Measurements from ENCODE around the gene FAM3C. TPM values are rescaled to one million over a fixed set of nuclear protein-coding genes. Genes with fewer than 3 reads are reported as not detected.
"Not testable (repeated sequence)": the region's sequence is repeated elsewhere in the genome, so short reads cannot be mapped to it uniquely, and the experiment has no call there.

FAM3C gene
- polyA plus RNA-seq, 1 donor from 2014 or later: 61.8 TPM

DNA sequence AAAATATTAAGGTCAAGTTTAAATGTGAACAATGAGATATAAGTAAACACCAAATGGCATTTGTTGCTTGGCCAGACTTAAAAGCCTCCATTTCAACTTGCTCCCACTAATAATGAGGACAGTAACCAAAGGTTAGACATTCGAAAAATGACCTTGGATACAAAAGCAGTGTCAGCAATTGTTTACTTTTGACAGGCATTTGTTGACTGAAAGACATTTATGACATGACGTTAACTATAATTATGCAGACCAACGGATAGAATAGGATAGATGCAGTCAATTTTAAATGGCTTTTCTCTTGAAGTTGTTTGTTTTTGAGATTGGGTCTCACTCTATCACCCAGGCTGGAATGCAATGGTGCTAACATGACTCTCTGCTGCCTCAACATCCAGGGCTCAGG lies 73.6 kb downstream of the FAM3C start:
- Histone ChIP-seq H3K4me3 (ENCODE audit: low read length) (no peak overlapping the region), H3K27me3 (ENCODE audit: insufficient read depth, low read depth, low read length) (no peaks in the 10 kb centered on the region), H3K9ac (ENCODE audit: low read length) (no peak overlapping the region), H3K4me2 (ENCODE audit: low read length) (no peak overlapping the region), H2AFZ (ENCODE audit: low read depth, low read length) (no peak overlapping the region), H3K9me3 (ENCODE audit: low read length) (no peaks in the 10 kb centered on the region), H3F3A (ENCODE audit: insufficient read depth, low read length, poor library complexity, severe bottlenecking) (no peaks in the 10 kb centered on the region), H3K79me2 (replicated peaks; ENCODE audit: insufficient read depth, low read length) (no peaks in the 10 kb centered on the region), H3K9me2 (ENCODE audit: insufficient read depth, low read length) (no peaks in the 10 kb centered on the region), H3K36me3 (ENCODE audit: insufficient read depth, low read length) (no peaks in the 10 kb centered on the region), H4K20me1 (ENCODE audit: insufficient read depth) (no peaks in the 10 kb centered on the region), H3K27ac (ENCODE audit: low read length) (no peak overlapping the region)
- TF ChIP-seq EZH2 (IDR thresholded peaks at IDR 0.05; ENCODE audit: borderline replicate concordance, insufficient read depth, low read length, poor library complexity, severe bottlenecking) (no peak), SMC3 (conservative IDR thresholded peaks at IDR 0.05; ENCODE audit: poor library complexity) (no peak), RAD21 (conservative IDR thresholded peaks at IDR 0.05) (no peak), TAF1 (IDR thresholded peaks at IDR 0.05; ENCODE audit: low read depth) (no peak), POLR2AphosphoS5 (IDR thresholded peaks at IDR 0.05) (no peak), MXI1 (conservative IDR thresholded peaks at IDR 0.05; ENCODE audit: poor library complexity, severe bottlenecking) (no peak), EP300 (conservative IDR thresholded peaks at IDR 0.05; ENCODE audit: poor library complexity, severe bottlenecking) (no peak)
- TF ChIP-seq, protein P1, sequence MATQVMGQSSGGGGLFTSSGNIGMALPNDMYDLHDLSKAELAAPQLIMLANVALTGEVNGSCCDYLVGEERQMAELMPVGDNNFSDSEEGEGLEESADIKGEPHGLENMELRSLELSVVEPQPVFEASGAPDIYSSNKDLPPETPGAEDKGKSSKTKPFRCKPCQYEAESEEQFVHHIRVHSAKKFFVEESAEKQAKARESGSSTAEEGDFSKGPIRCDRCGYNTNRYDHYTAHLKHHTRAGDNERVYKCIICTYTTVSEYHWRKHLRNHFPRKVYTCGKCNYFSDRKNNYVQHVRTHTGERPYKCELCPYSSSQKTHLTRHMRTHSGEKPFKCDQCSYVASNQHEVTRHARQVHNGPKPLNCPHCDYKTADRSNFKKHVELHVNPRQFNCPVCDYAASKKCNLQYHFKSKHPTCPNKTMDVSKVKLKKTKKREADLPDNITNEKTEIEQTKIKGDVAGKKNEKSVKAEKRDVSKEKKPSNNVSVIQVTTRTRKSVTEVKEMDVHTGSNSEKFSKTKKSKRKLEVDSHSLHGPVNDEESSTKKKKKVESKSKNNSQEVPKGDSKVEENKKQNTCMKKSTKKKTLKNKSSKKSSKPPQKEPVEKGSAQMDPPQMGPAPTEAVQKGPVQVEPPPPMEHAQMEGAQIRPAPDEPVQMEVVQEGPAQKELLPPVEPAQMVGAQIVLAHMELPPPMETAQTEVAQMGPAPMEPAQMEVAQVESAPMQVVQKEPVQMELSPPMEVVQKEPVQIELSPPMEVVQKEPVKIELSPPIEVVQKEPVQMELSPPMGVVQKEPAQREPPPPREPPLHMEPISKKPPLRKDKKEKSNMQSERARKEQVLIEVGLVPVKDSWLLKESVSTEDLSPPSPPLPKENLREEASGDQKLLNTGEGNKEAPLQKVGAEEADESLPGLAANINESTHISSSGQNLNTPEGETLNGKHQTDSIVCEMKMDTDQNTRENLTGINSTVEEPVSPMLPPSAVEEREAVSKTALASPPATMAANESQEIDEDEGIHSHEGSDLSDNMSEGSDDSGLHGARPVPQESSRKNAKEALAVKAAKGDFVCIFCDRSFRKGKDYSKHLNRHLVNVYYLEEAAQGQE (IDR thresholded peaks at IDR 0.05; ENCODE audit: borderline replicate concordance): no peak
- TF ChIP-seq, protein P2, sequence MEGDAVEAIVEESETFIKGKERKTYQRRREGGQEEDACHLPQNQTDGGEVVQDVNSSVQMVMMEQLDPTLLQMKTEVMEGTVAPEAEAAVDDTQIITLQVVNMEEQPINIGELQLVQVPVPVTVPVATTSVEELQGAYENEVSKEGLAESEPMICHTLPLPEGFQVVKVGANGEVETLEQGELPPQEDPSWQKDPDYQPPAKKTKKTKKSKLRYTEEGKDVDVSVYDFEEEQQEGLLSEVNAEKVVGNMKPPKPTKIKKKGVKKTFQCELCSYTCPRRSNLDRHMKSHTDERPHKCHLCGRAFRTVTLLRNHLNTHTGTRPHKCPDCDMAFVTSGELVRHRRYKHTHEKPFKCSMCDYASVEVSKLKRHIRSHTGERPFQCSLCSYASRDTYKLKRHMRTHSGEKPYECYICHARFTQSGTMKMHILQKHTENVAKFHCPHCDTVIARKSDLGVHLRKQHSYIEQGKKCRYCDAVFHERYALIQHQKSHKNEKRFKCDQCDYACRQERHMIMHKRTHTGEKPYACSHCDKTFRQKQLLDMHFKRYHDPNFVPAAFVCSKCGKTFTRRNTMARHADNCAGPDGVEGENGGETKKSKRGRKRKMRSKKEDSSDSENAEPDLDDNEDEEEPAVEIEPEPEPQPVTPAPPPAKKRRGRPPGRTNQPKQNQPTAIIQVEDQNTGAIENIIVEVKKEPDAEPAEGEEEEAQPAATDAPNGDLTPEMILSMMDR (IDR thresholded peaks at IDR 0.05; ENCODE audit: poor library complexity, severe bottlenecking): no peak

DNA sequence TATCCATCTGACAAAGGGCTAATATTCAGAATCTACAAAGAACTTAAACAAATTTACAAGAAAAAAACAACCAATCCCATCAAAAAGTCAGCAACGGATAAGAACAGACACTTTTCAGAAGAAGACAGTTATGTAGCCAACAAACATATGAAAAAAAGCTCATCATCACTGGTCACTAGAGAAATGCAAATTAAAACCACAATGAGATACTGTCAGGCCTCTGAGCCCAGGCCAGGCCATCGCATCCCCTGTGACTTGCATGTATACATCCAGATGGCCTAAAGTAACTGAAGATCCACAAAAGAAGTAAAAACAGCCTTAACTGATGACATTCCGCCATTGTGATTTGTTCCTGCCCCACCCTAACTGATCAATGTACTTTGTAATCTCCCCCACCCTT lies 80.9 kb downstream of the FAM3C start:
- H3K9me2 ChIP-seq (ENCODE audit: insufficient read depth, low read length); H3K36me3 ChIP-seq (ENCODE audit: insufficient read depth, low read length); H3F3A ChIP-seq (ENCODE audit: insufficient read depth, low read length, poor library complexity, severe bottlenecking); H3K4me3 ChIP-seq (ENCODE audit: low read length); H3K27me3 ChIP-seq (ENCODE audit: insufficient read depth, low read depth, low read length); H2AFZ ChIP-seq (ENCODE audit: low read depth, low read length); H3K79me2 ChIP-seq (replicated peaks; ENCODE audit: insufficient read depth, low read length); H3K27ac ChIP-seq (ENCODE audit: low read length); H3K4me2 ChIP-seq (ENCODE audit: low read length); H3K9ac ChIP-seq (ENCODE audit: low read length); H3K9me3 ChIP-seq (ENCODE audit: low read length); H4K20me1 ChIP-seq (ENCODE audit: insufficient read depth): not testable (repeated sequence)
